DOHH2 (cell line): ENCODE data around the gene FGFBP3.
A peak's percentile ranks its signal among the peaks of the same experiment; 100 is the strongest.

ENCODE experiments used
- H3F3A ChIP-seq: fragments of 200-600 bp; sonication (generic), shearing (Covaris generic); 2 replicates; pipeline ENCODE4 v1.6.0; 2016; ENCODE audit warnings: antibody characterized with exemption, mild to moderate bottlenecking; ENCODE audit not compliant: control insufficient read depth, insufficient read depth
- H3K27ac ChIP-seq: fragments of 200-600 bp; sonication (generic); 2 replicates; pipeline ENCODE4 v1.5.1; 2014; ENCODE audit warnings: low read depth, mild to moderate bottlenecking, low read length, moderate library complexity
- H3K27me3 ChIP-seq: fragments of 200-600 bp; sonication (generic); 2 replicates; pipeline ENCODE4 v1.6.1; 2014; ENCODE audit warnings: mild to moderate bottlenecking, low read length, mixed read lengths; ENCODE audit not compliant: control insufficient read depth
- H3K36me3 ChIP-seq: fragments of 200-600 bp; sonication (generic); 2 replicates; pipeline ENCODE4 v1.6.1; 2014; ENCODE audit warnings: mild to moderate bottlenecking, low read length, moderate library complexity, mixed read lengths; ENCODE audit not compliant: control insufficient read depth
- H3K4me1 ChIP-seq: fragments of 200-600 bp; sonication (generic); 2 replicates; pipeline ENCODE4 v1.6.1; 2014; ENCODE audit warnings: mild to moderate bottlenecking, low read length, mixed read lengths; ENCODE audit not compliant: control insufficient read depth
- H3K4me2 ChIP-seq: fragments of 200-600 bp; sonication (generic); 2 replicates; pipeline ENCODE4 v1.6.0; 2014; ENCODE audit warnings: mild to moderate bottlenecking, low read length, moderate library complexity
- H3K4me3 ChIP-seq: fragments of 200-600 bp; sonication (generic); 2 replicates; pipeline ENCODE4 v1.5.1; 2014; ENCODE audit warnings: mild to moderate bottlenecking, low read length, mixed read lengths
- H3K79me2 ChIP-seq: fragments of 200-600 bp; sonication (generic); 2 replicates; pipeline ENCODE4 v1.6.1; 2014; ENCODE audit warnings: mild to moderate bottlenecking, low read length, mixed read lengths; ENCODE audit not compliant: control insufficient read depth
- H3K9me2 ChIP-seq: fragments of 200-600 bp; sonication (generic); replicated peaks from 2 replicates; pipeline ENCODE4 v1.6.1; 2014; ENCODE audit warnings: mild to moderate bottlenecking, low read length, mixed read lengths; ENCODE audit not compliant: control insufficient read depth
- H3K9me3 ChIP-seq: fragments of 200-600 bp; sonication (generic); 2 replicates; pipeline ENCODE4 v1.6.1; 2014; ENCODE audit warnings: antibody characterized with exemption, low read length, mixed read lengths; ENCODE audit not compliant: control insufficient read depth, insufficient read depth
- H4K20me1 ChIP-seq: fragments of 200-600 bp; sonication (generic); 2 replicates; pipeline ENCODE4 v1.6.0; 2014; ENCODE audit warnings: low read depth, mild to moderate bottlenecking, antibody characterized with exemption, low read length, moderate library complexity; ENCODE audit not compliant: control insufficient read depth, insufficient read depth
- CTCF ChIP-seq: fragments of 200-600 bp; sonication (generic); IDR thresholded peaks from one replicate; pipeline ENCODE4 v1.5.1; 2014; ENCODE audit warnings: antibody characterized with exemption, mild to moderate bottlenecking, low read depth, low read length; ENCODE audit not compliant: poor library complexity, severe bottlenecking
- EZH2phosphoT487 ChIP-seq: fragments of 200-600 bp; sonication (generic); IDR thresholded peaks from 2 replicates; pipeline ENCODE4 v1.6.1; 2017; ENCODE audit warnings: borderline replicate concordance, mild to moderate bottlenecking, antibody characterized with exemption, low read length, moderate library complexity, mixed read lengths

FGFBP3 gene

GRCh38 chr10:91931526-91932190 is 22.4 kb upstream of the FGFBP3 start:
- H3K36me3 ChIP-seq = peaks cover 72% of the 10 kb centered on the region
- no peaks in the 10 kb centered on the region for H3F3A ChIP-seq
- H4K20me1 ChIP-seq = peaks cover 22% of the 10 kb centered on the region; the same call in 1 of the 2 replicates
- no peak overlapping the region for H3K4me2 ChIP-seq
- no peaks in the 10 kb centered on the region for H3K27me3 ChIP-seq
- no peak overlapping the region for H3K4me3 ChIP-seq
- no peak overlapping the region for H3K27ac ChIP-seq
- TF ChIP-seq EZH2phosphoT487 (no peak), CTCF (no peak)
- H3K4me1 ChIP-seq = peaks cover 8% of the 10 kb centered on the region
- H3K9me2 ChIP-seq = no peaks in the 10 kb centered on the region
- H3K79me2 ChIP-seq = peaks cover 99% of the 10 kb centered on the region
- H3K9me3 ChIP-seq = no peaks in the 10 kb centered on the region

DNA sequence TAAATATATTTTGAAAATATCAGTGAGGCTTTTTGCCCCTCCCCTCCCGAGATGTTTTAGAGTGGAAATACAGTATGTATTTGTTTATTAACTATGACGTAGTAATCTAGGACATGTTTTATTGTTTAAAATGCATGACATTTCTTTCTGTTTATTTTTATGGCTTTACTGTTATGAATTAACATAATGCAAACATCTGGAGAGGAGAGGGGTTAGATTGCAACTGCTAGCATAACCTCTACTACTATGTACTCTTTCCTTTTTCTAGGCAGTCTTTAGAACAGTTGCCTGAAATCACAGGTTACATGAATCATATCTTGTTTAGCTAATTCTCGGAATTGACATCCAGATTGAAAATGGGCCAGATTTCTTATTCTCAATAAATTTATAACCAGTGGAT is 21.7 kb upstream of the FGFBP3 start:
- H3K27ac ChIP-seq = no peak overlapping the region
- peaks cover 23% of the 10 kb centered on the region; the same call in 1 of the 2 replicates for H4K20me1 ChIP-seq
- no peak overlapping the region for H3K4me2 ChIP-seq

DNA sequence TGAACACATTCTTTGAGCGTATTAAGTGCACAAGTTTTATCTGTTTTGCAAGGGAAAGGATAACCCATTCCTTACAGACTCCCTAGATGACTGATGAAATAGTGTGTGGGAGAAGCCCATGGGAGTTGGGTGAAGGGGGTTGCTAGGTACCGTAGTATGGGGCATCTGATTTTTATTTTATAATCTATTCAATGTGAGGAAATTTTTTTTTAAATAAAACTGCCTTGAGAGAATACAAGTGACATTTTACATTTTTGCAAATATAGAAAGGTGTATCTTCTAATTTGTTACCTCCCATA is 15.7 kb upstream of the FGFBP3 start:
- TF ChIP-seq CTCF (no peak), EZH2phosphoT487 (no peak)
- Histone ChIP-seq H3K4me1 (peaks cover 33% of the 10 kb centered on the region), H3K27me3 (no peaks in the 10 kb centered on the region), H3K27ac (no peak overlapping the region), H3K4me3 (peak overlapping the region; percentile 84), H3K9me2 (no peaks in the 10 kb centered on the region), H3K36me3 (peaks cover 28% of the 10 kb centered on the region), H3K9me3 (no peaks in the 10 kb centered on the region), H3F3A (0 out of 2 replicates have a peak, but pooled peaks cover 7% of the 10 kb centered on the region), H3K4me2 (peak overlapping the region; percentile 97), H4K20me1 (peaks cover 15% of the 10 kb centered on the region; the same call in 1 of the 2 replicates), H3K79me2 (peaks cover 71% of the 10 kb centered on the region)

More for the DNA sequence above, 21.7 kb upstream of the FGFBP3 start:
- peaks cover 15% of the 10 kb centered on the region for H3K4me1 ChIP-seq
- no peak for TF ChIP-seq EZH2phosphoT487
- TF ChIP-seq CTCF = no peak
- no peaks in the 10 kb centered on the region for H3F3A ChIP-seq
- H3K36me3 ChIP-seq = peaks cover 72% of the 10 kb centered on the region
- H3K4me3 ChIP-seq = no peak overlapping the region
- no peaks in the 10 kb centered on the region for H3K27me3 ChIP-seq
- H3K9me2 ChIP-seq = no peaks in the 10 kb centered on the region
- peaks cover 99% of the 10 kb centered on the region for H3K79me2 ChIP-seq
- H3K9me3 ChIP-seq = no peaks in the 10 kb centered on the region
